GM10266 (cell line): ENCODE data around the gene DDR1.

Experiments
- DNase-seq: peaks from one replicate; pipeline ENCODE4 v3.0.0; 2012; ENCODE audit errors: extremely low spot score
- TF ChIP-seq, protein P1 (sequence below): IDR thresholded peaks from 2 replicates; pipeline ENCODE4 v1.5.1; 2012; ENCODE audit warnings: mild to moderate bottlenecking, low read depth; ENCODE audit not compliant: control insufficient read depth, insufficient read depth; ENCODE audit errors: missing control alignments

DDR1 gene

GRCh38 chr6:30931969-30932645 lies 47.8 kb downstream of the DDR1 start, which contains the start of gene SFTA2:
SFTA2 (minus strand) TSS chr6:30932170; CDS start chr6:30932096, 74 bp downstream.
- no peak for DNase-seq
- TF ChIP-seq, protein P1, sequence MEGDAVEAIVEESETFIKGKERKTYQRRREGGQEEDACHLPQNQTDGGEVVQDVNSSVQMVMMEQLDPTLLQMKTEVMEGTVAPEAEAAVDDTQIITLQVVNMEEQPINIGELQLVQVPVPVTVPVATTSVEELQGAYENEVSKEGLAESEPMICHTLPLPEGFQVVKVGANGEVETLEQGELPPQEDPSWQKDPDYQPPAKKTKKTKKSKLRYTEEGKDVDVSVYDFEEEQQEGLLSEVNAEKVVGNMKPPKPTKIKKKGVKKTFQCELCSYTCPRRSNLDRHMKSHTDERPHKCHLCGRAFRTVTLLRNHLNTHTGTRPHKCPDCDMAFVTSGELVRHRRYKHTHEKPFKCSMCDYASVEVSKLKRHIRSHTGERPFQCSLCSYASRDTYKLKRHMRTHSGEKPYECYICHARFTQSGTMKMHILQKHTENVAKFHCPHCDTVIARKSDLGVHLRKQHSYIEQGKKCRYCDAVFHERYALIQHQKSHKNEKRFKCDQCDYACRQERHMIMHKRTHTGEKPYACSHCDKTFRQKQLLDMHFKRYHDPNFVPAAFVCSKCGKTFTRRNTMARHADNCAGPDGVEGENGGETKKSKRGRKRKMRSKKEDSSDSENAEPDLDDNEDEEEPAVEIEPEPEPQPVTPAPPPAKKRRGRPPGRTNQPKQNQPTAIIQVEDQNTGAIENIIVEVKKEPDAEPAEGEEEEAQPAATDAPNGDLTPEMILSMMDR: no peak

DNA sequence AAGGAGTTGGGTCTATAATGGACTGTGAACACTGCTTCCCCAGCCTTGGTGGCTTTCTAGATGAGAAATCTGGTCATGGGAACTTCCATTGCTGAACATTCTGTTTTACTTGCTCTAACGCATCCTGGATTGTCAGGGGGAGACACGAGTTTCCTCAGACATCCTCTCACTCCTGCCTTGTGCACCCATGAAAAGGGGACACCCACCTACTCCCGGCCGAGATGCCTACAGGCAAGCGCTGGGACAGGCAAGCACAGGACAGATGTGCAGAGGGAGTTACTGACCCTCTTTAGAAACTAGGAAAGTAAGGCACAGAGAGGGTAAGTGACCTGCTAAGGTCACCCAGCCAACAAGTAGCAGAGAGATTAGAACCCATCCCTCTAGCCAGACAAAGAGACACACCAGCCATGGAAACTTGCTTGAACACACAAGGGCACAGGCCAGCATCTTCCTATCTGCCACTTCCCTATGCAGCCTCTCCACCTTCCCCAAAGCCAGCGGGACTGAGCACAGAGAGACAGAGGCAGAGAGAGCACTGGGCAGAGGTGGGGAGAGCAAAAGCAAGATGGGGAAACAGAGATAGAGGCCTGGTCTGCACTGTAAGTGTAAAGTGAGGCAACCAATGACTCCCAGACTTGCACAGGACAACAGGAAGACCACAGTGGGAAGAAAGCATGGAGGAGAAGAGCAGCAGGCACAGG lies 48.5 kb downstream of the DDR1 start:
- DNase-seq: no peak
- TF ChIP-seq, protein P1: no peak

- TF ChIP-seq, protein P1: no peak
- DNase-seq: no peak
Measured at GRCh38 chr6:30935018-30935417, 50.7 kb downstream of the DDR1 start.

DNA sequence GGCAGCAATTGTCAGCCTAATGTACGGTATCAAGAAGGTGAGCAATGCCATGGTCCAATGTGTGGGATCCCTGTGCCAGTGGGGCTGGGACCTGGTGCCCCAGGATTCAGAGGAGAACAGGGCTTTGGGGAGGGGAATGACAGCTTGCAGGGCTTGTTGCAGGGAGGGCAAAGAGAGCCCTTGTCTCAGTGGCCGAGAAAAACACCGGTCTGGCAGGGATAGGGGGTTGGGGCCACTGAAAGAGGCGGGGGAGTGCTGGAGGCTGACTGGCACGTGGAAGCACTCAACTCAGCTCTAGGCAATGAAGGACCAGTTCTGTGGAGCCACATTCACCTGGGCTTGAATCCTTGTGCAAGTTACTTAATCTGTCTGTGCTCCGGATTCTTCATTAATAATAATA lies 52.9 kb downstream of the DDR1 start:
- DNase-seq: no peak
- TF ChIP-seq, protein P1: no peak

GRCh38 chr6:30938730-30939129 lies 54.4 kb downstream of the DDR1 start:
- TF ChIP-seq, protein P1: no peak
- DNase-seq: no peak

GRCh38 chr6:30939473-30939872 lies 55.2 kb downstream of the DDR1 start:
- TF ChIP-seq, protein P1: no peak
- DNase-seq: no peak
